ENCODE measurements around the gene GMNC.
"Not testable (repeated sequence)": the region's sequence is repeated elsewhere in the genome, so short reads cannot be mapped to it uniquely, and the experiment has no call there.

Gene GMNC, protein sequence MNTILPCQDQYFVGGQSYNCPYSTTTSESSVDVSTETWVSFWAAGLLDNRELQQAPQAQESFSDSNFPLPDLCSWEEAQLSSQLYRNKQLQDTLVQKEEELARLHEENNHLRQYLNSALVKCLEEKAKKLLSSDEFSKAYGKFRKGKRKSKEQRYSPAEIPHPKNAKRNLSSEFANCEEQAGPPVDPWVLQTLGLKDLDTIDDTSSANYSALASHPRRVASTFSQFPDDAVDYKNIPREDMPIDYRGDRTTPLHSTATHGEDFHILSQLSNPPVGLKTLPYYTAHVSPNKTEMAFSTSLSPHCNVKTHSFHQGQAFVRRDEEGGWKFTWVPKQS

DNA sequence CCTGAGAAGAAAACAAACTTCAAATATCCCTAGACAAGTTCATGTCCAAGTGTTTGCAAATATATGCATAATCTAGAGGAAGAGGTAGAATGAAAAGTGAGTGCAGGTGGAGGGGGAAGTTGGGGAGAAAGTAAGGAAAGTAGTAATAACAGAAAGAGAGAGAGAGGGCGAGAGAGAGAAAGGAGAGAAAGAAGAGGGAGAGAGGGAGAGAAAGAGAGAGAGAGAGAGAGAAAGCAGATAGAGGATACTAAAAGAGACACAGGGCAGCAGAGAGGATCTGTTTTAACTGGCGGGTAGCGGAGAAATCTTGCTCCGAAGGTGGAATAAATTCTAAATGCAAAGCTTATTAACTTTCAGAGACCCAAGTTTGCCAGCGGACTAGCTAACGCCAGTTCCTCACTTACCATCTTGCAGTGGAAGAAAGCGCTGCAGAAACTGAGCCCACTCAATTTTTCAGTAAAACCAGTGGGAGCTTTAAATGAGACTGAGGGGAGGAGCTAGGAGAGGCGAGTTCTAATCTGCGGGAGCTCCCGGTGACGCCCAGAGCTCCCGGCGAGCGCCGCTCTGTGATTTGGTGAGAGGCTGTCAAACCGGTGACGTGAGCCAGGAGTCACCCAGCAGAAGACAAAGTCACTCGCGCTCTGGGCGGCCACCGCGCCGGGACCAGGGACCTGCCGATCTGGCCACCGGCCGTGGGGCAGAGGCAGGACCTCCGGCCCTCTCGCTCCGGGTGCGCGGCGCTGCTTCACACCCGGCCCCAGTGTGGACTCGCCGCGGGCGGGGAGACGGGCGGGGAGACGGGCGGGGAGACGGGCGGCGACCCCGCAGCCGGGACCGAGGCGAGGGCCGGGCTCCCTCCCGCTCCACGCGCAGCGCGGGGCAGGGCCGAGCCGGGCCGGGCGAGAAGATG lies at the start of gene GMNC:
Gene GMNC (minus strand): TSS at position 486 of the 910 bp plus-strand sequence. CDS start 79 bp downstream, at position 407.
- no peak for DNase-seq (ENCODE audit: low read depth)

DNA sequence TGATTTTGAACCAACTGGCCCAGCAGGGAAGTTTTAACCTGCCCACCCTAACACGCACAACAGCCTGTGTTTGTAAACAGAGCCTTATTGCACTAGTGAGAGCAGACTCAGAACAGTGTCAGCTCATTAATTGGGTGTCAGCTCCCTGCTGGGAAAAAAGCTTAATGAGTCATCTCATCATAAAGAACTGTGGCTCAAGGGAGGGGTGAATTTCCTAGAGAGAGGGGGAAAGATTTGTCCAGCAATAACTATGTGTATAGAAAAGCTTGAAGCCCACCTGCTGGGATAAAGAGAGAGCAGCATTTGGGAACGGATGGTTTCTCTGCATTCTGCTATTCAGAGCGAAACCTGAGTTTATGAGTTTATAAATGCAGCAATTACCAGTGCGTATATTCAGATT lies 48.9 kb upstream of the GMNC start:
- no peak for DNase-seq (ENCODE audit: low read depth)

DNA sequence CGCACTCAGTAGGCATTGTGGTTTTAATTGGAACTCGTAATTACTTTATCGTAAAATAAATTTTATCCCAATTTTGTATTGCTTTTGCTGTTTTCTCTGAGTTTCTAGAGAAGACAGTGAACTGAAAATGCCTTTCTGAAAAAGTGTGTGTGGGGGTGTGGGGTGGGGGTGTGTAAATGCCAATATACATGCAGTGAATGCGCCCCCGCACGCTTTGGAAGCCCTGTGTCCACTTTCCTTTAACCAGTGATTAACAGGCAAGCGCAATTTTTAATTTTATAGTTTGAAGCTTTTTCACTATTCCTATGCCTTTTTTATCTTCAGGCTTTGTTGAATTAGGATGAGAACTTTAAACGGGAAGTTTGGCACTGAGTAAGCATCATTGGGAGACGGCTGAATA lies 47.4 kb upstream of the GMNC start:
- no peak for DNase-seq (ENCODE audit: low read depth)

DNA sequence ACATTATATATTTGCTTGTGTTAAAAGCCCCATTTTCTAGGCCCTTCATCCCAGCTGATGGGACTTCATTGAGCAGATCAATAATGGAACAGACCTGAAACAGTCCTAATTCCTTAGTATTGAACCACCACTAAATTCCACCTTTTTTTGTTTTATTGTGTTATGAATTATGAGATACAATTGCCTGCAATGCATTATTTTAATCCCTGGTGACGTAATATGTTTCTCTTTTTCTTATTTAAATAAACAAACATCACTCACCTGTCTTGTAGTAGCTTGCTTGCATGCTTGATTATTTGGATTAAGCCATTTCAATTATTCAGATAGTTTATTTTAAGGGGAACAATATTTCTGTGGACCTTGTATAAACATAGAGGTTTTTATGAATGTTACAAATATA lies 40.7 kb upstream of the GMNC start:
- DNase-seq (ENCODE audit: low read depth), result no peak

DNA sequence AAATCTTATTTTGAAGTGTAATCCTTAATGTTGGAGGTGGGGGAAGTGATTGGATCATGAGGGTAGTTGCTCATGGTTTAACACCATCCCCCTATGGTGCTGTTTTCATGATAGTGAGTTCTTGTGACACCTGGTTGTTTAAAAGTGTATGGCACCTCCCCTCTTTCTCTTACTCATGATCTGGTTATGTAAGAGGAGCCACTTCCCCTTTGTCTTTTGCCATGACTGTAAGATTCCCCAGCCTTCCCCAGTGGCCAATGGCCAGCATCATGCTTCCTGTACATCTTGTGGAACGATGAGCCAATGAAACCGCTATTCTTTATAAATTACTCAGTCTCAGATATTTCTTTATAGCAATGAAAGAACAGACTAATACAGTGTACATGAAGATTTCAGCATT lies 39.8 kb upstream of the GMNC start:
- no peak for DNase-seq (ENCODE audit: low read depth)

DNA sequence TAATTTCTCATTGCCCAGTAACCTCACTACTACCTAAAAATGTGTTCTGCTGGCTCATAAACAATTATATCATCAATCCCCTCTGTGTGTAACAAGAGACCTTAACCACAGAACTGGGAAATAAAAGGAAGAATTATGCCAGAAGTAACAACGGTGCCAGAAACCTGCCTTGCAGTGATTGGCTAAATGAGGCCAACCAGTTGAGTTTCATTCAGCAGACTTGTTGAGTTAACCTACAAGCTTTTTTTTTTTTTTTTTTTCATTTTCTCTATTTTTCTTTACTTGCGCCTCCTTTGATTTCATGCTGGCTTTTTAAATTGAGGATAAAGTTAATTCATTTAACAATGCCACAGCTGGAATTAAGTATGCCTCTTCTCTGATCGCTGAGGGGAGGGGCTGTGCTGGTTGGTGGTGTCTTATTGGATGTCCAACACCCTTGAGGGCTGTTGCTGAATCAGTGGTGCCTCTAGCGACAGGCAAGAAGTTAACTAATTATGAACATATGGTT lies 30.0 kb upstream of the GMNC start:
- DNase-seq (ENCODE audit: low read depth), result no peak

DNA sequence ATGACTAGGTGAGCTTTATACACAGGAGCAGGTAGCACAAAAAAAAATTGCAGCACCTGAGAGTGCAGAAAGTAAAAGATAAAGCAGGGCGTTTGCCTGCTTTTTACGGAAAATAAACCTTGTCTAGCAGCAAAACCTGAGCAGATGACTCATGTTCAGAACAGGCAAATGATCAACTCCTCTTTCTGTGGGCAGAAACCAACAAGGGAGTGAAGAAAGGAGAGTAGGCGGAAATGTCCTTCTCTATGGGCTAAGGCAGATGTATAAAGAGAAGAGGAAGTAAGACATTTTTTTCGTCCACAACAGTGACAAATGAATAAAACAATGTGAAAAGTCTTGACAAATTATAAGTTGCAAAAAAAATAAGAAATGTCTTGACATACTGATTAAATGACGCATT lies 24.5 kb upstream of the GMNC start:
- no peak for DNase-seq (ENCODE audit: low read depth)

DNA sequence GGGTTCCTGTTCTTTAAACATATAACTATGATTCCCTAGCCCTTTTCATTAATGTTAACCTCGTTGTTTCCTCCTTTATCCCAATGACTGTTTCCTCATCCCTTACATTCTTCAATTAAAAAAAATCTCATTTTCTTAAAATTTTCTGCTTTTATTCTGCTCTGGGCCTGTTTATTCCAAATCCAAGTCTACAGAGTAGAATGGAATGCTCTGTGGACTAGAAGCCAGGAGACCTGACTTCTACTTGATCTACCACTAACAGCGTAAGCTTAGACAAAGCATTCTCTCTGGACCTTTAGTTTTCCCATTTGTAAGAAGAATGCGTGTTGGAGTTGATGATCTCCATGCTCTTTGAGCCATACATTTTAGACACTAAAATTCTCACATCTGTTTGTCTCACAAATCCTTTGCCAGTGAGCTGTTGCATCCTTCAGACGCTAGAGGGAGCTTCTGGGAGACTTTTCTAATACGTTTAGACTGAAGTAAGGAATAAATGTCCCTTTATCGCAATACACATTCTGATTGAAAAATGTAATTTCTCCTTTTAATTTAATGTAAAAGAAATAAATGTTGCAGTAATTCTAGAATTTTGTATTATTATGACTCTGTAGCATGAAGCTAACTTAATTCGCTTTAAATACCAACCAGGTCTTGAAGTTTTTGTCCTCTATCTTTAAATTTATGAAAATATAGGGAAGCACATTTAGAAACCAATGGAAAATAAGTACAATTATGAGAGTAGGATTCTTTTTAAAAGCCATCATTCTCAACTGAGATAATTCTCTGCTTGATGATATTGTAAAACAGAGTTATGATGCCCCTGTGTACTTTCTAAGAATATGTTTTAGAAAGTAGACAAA lies 21.7 kb upstream of the GMNC start:
- no peak for DNase-seq (ENCODE audit: low read depth)

DNA sequence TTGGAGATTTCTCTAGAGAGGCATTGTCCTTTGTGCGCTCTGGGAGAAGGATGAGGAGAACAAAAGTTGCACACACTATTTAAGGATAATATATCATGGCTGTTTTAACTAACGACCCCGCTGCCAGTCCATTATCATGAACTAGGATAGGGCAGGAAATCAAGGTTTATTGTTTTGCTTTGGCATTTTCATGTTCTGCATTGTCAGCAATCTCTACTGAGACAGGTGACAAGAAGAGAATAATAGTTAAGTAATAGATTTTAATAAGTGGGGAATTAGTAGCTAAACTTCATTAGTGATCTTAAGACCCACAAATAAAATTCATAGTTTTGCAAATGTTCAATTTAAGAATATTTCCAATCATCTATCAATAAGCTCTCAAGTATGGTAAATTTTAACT lies 20.6 kb upstream of the GMNC start:
- DNase-seq (ENCODE audit: low read depth), result no peak

DNA sequence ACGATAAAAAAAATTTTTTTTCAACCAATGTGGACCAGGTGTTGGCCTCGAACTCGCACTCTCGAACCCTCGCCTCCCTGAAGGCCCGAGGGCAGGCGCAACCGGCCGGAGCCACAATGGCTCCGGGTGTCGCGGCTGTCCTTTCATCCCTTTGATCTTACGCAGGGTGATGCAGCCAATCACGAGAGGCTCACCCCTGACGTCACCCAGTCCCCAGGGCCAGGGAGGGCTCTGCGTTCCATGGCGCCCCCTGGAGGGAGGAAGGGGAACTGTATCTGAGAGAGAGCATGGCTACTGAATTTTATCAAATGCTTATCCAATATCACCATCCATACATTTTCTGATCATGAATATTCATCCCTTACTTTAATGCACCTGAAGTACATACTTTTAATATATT lies 15.4 kb upstream of the GMNC start:
- no peak for DNase-seq (ENCODE audit: low read depth)

DNA sequence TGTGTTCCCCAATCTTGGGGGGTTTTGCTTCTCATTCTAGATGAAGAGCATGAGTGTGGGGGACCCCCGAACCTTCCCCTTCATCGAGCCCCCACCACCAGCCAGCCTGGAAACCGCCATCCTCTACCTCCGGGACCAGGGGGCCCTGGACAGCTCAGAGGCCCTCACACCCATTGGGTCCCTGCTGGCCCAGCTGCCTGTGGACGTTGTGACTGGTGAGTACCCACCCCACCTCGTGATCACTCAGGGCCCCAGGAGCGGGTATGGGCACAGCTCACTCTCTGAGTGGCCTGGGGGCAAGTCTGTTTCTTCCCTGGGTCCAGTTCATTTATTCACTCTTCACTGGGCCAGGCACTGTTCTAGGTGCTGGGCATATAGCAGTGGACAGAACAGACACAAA lies 13.9 kb upstream of the GMNC start:
- DNase-seq (ENCODE audit: low read depth), result not testable (repeated sequence)

DNA sequence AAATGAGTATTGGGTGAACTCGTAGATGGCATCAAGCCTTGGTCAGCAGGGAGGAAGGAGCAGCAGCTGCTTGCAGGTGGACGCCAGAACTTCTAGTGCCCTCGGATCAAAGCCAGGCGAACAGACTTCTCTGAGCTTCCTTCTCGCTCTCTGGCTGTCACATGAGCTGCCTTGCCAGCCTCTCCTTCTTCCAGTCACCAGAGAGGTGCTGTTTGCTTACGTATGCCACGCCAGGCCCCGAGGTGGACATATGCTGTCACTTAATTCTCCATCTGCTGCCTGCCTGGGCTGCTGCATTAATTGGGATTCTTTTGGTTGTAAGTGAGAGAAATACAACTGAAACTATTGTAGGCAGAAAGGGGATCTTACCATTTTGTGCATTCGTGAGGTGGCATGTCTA lies 12.6 kb upstream of the GMNC start:
- DNase-seq (ENCODE audit: low read depth), result not testable (repeated sequence)

DNA sequence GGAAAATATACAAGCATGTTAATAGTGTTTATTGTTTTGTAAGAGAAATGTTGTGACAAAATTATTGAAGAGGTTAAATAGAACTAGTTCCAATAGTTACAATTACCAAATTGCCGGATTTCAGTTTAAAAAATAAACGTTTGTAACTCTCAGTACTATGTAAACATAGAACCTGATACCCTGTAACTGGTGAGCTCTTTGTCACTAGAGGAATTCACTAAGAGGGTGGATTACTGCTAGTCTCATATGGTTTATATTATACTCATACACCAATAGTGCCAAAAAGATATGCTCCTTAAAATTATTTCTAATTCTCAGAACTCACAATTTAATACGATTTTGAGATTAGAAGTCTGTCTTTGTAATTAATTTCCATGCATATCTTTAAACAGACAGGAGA lies 7.6 kb upstream of the GMNC start:
- DNase-seq (ENCODE audit: low read depth), result no peak

DNA sequence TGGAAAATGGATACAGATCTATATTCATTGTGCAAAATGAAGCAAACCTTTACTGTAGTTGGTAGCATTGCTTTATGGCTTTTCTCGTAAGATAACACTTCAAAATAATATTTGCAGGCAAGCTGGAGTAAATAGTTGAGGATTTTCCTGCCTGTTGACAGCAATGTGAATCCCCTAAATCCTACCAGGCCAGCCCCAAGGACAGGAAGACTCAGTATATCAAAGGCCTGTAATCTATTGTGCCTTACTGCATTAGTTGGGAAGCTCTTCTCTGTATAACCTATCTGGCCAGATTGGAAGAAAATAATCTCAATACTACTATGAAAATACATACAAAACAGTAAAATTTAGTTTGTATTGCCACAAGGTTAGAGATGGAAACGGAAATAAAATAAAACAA lies 4.6 kb upstream of the GMNC start:
- no peak for DNase-seq (ENCODE audit: low read depth)

DNA sequence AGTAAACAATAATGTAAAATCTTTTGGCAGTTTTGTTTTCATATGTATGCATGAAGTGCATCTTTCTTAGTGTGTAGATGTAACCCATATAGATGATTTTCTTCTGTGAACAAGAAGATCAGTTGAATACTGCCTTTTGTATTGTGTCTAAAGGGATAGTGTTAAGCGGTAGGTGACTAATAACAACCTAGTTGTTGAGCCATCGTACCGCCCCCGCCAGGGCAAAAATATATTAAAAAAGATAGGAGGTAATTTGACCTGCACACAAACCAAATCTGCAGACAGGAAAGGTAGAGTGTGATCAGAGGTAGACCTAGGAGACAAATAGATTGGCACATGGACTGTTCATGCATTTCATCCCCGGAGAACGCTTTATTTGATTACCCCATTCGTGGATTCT lies 3.3 kb upstream of the GMNC start:
- no peak for DNase-seq (ENCODE audit: low read depth)

DNA sequence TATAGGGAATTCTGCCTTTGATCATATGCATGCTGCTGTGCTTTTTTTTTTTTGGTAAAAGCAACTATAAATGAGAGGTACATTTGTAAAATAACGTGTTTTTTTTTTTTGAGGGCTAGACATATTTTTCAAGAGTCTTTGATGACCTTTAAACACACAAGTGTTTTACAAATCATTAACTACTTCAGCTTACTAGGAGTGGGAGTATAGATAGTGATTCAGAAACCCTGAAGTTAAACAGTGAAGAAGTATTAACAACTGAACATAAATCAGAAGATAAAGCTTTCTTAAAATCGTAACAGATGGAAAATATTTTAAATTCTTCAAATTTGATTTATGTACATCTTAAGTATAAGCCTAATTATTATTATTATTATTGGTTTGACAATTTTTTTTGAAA lies 2.9 kb upstream of the GMNC start:
- no peak for DNase-seq (ENCODE audit: low read depth)

DNA sequence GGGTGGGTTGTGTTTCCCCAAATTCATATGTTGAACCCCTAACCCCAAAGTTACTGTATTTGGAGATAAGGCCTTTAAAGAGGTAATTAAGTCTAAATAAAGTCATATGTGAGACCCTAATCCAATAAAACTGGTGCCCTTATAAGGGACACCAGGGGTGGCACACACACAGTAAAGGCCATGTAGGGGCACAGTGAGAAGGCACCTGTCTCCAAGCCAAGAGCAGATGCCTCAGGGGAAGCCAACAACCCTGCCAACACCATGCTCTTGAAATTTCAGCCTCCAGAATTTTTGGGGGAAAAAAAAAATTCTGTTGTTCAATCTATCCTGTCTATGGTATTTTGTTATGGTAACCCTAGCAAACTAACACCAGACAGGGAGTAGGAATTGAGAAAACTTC lies 1.5 kb upstream of the GMNC start:
- DNase-seq (ENCODE audit: low read depth), result no peak

DNA sequence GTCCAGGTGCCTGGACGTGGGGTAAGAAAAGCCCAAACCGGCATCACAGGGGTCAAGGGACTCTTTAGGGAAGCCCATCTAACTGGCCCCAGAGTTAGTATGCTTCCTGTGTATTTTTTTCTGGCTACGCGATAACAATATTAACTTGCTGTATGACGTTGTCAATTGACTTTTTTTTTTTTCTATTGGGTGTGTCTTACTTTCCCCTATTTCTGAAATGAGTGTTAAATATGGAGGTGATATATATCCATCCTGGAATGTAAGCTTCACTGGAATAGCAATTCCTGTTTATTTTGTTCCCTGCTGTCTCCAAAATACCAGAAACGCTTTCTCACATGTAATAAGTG lies 598 bp upstream of the GMNC start:
- DNase-seq (ENCODE audit: low read depth), result no peak

DNA sequence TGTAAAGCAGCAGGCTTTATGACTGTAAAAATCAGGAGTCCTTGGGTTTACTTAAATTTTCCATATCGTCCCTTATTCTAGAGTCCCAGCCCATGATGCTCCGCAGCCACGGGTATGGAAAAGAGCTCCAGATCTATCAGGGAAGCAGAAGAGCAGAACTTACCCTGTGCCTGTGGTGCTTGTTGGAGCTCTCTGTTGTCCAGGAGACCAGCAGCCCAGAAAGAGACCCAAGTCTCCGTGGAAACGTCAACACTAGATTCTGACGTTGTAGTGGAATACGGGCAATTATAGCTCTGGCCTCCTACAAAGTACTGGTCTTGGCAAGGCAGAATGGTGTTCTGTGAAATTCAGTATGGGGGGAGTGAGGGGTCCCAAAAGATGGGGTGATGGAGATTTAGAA lies 2.0 kb downstream of the GMNC start:
- DNase-seq (ENCODE audit: low read depth), result no peak

DNA sequence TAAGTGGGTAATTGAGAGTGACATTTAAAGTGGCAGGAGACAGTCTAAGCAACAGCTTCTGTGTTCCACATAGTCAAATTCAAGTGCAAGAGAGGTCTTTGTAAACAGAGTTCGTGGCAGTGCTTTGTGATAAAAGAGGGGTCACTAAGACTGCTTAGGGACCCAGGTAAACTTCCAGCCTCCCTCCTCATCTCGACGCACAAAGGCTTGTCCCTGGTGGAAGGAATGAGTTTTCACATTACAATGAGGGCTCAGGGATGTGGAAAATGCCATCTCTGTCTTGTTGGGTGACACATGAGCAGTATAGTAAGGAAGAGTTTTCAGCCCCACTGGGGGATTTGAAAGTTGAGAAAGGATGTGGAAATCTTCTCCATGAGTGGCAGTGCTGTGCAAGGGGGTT lies 7.3 kb downstream of the GMNC start:
- no peak for DNase-seq (ENCODE audit: low read depth)

DNA sequence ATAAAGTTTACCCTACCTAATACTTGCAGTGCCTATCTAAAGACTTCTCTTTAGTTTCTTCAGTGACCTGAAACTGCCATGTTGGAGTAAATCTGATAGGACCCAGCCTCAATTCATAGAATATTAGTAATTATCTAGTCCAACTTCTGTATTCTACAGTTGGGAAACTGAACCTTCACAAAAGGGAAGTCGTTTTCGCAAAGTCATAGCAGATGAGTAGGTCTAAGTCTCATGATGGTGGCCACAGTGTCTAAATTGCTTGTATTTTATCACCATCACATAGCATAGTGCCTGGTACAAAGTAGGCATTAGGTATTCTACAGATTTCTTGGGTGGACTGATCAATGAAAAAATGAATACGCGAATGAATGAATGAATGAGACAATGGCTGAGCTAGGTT lies 8.4 kb downstream of the GMNC start:
- no peak for DNase-seq (ENCODE audit: low read depth)

DNA sequence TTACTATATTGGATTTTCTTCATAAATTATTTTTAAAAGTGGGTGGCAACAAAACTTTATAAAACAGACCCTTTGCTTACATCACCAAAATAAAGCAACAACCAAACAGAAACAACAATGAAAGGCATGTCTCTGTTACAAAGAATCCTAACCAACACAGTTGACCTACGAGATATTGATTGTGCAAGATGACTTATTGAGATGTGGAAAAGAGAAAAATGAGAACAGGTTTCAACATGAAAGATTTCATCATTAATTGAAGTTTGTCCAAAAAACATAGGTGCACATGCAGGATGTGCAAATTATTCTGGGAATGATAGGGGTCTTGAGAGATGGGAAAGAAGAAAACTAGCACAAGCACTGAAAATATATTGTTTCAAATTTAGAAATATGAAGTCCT lies 9.0 kb downstream of the GMNC start:
- DNase-seq (ENCODE audit: low read depth), result no peak
